ENCODE data around the gene FUOM. TPM values are rescaled to one million over a fixed set of nuclear protein-coding genes. Genes with fewer than 3 reads are reported as not detected.

Gene FUOM
- total RNA-seq, 1 donor from 2014 or later = 42.6 TPM

DNA sequence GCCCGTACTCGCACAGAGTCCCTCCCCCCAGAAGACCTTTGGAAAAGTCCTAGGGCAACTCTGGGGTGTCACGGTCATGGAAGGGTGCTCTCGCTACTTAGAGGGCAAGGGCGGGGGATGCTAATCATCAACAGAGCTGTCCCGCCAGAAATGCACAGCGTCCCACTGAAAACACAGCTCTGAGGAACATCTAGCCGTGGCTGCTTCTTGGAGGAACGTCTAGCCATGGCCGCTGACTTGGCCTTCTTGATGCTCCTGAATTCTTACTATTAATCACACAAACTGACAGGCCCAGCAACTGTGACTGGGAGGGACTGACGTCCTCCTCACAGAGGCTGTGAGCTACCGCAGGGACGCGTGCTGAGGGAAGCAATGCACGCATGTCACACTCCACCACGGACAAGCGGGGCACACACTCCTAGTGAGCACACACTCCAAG, 50.9 kb downstream of the FUOM start:
- Mint-ChIP-seq H3K9me3 (no peaks in the 10 kb centered on the region), H3K27me3 (ENCODE audit: low read depth) (no peaks in the 10 kb centered on the region), H3K36me3 (peaks cover 9% of the 10 kb centered on the region), H3K27ac (peak overlapping the region; percentile 64), H3K4me3 (peak overlapping the region; percentile 95), H3K4me1 (peaks cover 12% of the 10 kb centered on the region)
- TF ChIP-seq, protein P1, sequence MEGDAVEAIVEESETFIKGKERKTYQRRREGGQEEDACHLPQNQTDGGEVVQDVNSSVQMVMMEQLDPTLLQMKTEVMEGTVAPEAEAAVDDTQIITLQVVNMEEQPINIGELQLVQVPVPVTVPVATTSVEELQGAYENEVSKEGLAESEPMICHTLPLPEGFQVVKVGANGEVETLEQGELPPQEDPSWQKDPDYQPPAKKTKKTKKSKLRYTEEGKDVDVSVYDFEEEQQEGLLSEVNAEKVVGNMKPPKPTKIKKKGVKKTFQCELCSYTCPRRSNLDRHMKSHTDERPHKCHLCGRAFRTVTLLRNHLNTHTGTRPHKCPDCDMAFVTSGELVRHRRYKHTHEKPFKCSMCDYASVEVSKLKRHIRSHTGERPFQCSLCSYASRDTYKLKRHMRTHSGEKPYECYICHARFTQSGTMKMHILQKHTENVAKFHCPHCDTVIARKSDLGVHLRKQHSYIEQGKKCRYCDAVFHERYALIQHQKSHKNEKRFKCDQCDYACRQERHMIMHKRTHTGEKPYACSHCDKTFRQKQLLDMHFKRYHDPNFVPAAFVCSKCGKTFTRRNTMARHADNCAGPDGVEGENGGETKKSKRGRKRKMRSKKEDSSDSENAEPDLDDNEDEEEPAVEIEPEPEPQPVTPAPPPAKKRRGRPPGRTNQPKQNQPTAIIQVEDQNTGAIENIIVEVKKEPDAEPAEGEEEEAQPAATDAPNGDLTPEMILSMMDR (IDR thresholded peaks at IDR 0.05; ENCODE audit: unreplicated experiment) = no peak
- DNase-seq (ENCODE audit: low spot score in 2 of 2, unreplicated experiment in 2 of 2) = no peak

DNA sequence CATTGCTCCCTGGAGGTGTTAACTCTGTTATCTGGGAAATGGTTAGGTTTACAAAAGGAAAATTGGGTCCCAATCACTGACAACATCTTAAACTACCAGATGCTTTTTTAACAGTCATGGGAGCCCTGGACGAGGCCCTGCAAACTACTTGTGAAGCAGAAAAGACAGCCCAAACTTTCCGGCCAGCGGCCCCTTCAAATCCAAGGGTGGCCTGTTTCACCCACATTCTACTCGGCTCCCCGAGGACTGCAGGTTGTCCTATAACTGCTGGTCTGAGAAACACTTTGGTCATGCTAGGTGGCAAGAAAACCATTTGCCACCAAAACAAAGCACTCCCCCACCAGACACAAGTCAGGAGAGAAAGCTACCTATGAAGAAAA, 51.7 kb downstream of the FUOM start:
- no peaks in the 10 kb centered on the region for H3K9me3 Mint-ChIP-seq
- H3K36me3 Mint-ChIP-seq = peaks cover 9% of the 10 kb centered on the region
- H3K4me3 Mint-ChIP-seq = no peak overlapping the region
- TF ChIP-seq, protein P1 (IDR thresholded peaks at IDR 0.05; ENCODE audit: unreplicated experiment) = no peak
- H3K27me3 Mint-ChIP-seq (ENCODE audit: low read depth) = no peaks in the 10 kb centered on the region
- DNase-seq (ENCODE audit: low spot score in 2 of 2, unreplicated experiment in 2 of 2) = no peak
- peaks cover 12% of the 10 kb centered on the region for H3K4me1 Mint-ChIP-seq
- H3K27ac Mint-ChIP-seq = no peak overlapping the region

Small RNAs within 50 kb of the gene (microRNA-seq; reads per million reads assigned to microRNA genes)
- gene MIR3944 = 2.1 reads per million

Other genes starting within 250 kb of the FUOM start
- 20.3 to 23.7 TPM (median 21.0 TPM) in 3 replicates for gene KNDC1, start 197.8 kb downstream of the FUOM start, total RNA-seq
- gene UTF1, start 127.8 kb downstream of the FUOM start, total RNA-seq = not detected in 3 replicates
- 0.07 to 0.09 TPM in 2 of 3 replicates, not detected in the other for gene VENTX, start 120.2 kb downstream of the FUOM start, total RNA-seq
- gene ADAM8, start 81.2 kb downstream of the FUOM start, total RNA-seq = 14.3 to 16.9 TPM (median 16.9 TPM) in 3 replicates
- 69.6 to 81.0 TPM (median 70.9 TPM) in 3 replicates for gene TUBGCP2, start 49.1 kb downstream of the FUOM start, total RNA-seq
- 38.6 to 44.9 TPM (median 39.5 TPM) in 3 replicates for gene ZNF511, start 49.1 kb downstream of the FUOM start, total RNA-seq
- 2.1 to 3.7 TPM (median 2.1 TPM) in 3 replicates for gene CALY, start 21.1 kb downstream of the FUOM start, total RNA-seq
- gene PRAP1, start 10.6 kb downstream of the FUOM start, total RNA-seq = 0.25 to 0.49 TPM in 2 of 3 replicates, not detected in the other
- 69.8 to 74.9 TPM (median 70.0 TPM) in 3 replicates for gene ECHS1, start 15.3 kb upstream of the FUOM start, total RNA-seq
- 7.5 to 9.5 TPM (median 8.0 TPM) in 3 replicates for gene PAOX, start 21.2 kb upstream of the FUOM start, total RNA-seq
- gene MTG1, start 36.1 kb upstream of the FUOM start, total RNA-seq = 86.0 to 91.1 TPM (median 90.5 TPM) in 3 replicates
- 0.50 to 0.69 TPM (median 0.55 TPM) in 3 replicates for gene SPRN, start 66.6 kb upstream of the FUOM start, total RNA-seq
- gene SCART1, start 95.9 kb upstream of the FUOM start, total RNA-seq = 4.1 to 4.7 TPM (median 4.4 TPM) in 3 replicates
- gene CYP2E1, start 169.3 kb upstream of the FUOM start, total RNA-seq = 2.1 to 3.5 TPM (median 2.8 TPM) in 3 replicates
- gene SYCE1, start 207.6 kb upstream of the FUOM start, total RNA-seq = not detected in 3 replicates

Measured in mesothelial cell of epicardium (in vitro differentiated cells).